Stimulated activated CD4-positive, alpha-beta T cell treated with anti-CD3 and anti-CD28 coated beads, Interleukin-4, amount 100 ng/mL, for 4 hours (primary cell): ENCODE measurements around the gene ZBBX.
"Not testable (repeated sequence)": the region's sequence is repeated elsewhere in the genome, so short reads cannot be mapped to it uniquely, and the experiment has no call there.

Source experiments
- DNase-seq, 2 experiments: peaks; one replicate each; pipeline ENCODE4 v3.0.0-alpha.2; 2020

ZBBX gene, protein sequence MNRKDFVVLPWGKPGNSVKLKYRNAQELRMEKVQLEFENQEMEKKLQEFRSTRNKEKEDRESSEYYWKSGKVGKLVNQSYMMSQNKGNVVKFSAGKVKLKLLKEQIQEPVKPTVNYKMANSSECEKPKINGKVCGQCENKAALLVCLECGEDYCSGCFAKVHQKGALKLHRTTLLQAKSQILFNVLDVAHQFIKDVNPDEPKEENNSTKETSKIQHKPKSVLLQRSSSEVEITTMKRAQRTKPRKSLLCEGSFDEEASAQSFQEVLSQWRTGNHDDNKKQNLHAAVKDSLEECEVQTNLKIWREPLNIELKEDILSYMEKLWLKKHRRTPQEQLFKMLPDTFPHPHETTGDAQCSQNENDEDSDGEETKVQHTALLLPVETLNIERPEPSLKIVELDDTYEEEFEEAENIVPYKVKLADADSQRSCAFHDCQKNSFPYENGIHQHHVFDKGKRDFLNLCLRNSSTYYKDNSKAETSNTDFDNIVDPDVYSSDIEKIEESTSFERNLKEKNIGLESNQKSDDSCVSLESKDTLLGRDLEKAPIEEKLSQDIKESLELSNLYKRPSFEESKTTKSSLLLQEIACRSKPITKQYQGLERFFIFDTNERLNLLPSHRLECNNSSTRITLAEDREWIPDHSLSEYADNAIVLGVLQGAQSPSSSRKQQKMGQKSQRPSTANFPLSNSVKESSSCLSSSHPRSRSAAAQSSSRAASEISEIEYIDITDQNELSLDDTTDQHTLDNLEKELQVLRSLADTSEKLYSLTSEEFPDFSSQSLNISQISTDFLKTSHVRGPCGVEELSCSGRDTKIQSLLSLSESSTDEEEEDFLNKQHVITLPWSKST

DNA sequence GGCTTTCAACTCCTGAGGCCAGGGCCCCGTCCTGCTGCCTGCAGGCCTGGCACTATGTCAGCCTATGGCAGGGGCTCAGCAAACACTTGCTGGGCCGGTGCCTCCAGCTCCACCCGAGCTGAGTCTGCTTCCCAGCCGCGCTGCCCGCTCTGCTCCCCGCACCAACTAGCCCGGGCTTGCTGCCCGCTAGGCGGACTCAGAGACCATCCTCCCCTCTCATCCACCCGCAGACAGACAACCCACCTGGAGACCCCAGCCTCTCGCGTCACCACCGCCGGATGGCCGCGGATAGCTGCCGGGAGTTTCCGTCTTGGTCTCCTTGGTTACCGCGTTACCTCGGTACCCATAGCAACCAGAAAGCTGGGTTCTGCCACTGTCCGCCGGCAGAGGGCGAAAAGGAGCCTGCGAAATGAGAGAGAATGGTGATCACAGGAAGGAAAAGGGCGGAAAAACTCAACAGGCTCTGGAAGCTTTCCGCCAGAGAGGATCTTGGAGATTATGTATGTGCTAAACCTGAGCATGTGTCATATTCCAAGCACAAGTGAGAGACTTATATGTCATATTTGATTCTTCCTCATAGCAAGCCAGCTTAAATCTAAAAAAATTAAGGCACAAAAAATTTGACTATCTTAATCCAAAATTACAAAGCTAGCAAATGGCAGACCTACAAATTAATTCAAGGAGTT lies at the start of gene ZBBX:
Gene ZBBX (minus strand): TSS at position 294 of the 686 bp plus-strand sequence. CDS start 7,396 bp downstream, outside the sequence.
- peak; percentile 74 to 75 for DNase-seq

DNA sequence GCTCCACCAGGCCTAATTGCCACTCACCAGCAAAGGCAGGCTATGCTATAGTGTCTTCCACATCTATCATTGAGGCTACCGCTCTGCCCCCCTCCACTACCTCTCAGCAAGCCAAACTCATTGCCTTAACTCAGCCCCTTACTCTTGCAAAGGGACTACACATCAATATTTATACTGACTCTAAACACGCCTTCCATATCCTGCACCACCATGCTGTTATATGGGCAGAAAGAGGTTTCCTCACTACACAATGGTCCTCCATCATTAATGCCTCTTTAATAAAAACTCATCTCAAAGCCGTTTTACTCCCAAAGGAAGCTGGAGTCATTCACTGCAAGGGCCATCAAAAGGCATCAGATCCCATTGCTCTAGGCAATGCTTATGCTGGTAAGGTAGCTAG lies 46.9 kb upstream of the ZBBX start:
- DNase-seq, result not testable (repeated sequence)

DNA sequence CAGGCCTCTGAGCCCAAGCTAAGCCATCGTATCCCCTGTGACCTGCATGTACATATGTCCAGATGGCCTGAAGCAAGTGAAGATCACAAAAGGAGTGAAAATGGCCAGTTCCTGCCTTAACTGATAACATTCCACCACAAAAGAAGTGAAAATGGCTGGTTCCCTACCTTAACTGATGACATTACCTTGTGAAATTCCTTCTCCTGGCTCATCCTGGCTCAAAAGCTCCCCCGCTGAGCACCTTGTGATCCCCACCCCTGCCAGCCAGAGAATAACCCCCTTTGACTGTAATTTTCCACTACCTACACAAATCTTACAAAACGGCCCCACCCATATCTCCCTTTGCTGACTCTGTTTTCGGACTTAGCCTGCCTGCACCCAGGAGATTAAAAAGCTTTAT lies 42.3 kb upstream of the ZBBX start:
- not testable (repeated sequence) for DNase-seq

DNA sequence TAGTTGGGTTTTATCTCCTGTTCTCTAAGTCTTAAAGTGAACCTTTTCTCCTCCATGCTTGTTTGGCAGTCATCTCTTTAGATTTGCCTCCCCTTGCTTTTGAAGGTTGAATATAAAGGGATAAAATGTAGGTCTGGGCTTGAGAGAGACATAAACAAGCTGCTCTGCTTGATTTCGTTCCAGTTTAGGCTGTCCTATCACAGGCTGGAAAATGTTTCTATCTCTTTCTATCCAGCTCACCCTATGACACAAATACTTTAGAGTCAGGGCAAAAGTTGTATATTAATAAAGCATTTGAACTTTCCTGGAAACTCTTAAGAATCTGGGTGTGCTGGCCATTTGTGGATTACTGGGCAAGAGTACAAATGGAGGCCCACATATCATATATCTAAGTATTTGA lies 29.5 kb upstream of the ZBBX start:
- DNase-seq, result no peak

DNA sequence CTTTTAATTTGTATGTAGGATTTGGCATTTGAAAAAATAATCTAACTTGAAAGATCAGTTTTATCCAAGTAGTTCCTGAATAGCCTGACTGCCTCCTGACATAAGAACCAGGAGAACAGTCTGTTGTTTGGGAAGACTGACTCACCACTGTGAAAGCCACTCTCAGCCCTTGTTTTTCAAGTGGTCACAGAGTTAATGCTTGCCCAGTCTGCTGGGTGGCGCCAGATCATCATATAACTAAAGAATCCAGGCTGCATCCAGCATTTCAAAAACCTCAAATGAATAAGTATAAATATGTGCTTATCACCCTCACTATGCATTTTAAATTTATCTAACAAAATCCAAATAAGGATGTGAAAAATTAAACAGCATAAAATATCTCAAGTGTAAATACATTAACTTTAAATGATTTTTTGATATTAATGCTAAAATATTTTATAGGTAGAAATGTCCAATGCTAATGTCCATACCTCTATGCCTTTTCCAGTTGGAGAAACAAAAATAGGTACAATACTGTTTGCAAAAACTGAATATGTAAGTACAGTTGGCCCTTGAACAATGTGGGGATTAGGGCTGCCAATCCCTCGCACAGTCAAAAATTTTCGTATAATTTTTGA lies 26.9 kb upstream of the ZBBX start:
- DNase-seq, result no peak

DNA sequence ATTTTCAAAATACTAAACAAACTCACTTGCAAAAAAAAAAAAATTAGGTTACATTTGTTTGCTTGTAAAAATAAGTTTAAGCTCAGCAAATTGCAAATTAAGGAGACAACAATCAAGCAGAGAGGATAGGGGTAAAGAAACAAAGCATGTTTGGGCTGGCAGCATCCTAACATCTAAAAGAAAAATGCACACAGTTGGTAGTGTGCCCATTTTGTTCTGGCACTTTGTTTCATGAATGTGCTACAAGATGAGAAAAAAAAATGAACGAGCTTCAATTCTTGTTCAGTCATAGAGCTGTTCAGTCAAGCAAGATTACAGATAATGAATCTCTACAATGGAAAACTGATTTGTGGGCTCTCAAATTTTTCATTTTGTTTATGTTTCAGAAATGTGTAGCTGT lies 17.7 kb upstream of the ZBBX start:
- no peak for DNase-seq

DNA sequence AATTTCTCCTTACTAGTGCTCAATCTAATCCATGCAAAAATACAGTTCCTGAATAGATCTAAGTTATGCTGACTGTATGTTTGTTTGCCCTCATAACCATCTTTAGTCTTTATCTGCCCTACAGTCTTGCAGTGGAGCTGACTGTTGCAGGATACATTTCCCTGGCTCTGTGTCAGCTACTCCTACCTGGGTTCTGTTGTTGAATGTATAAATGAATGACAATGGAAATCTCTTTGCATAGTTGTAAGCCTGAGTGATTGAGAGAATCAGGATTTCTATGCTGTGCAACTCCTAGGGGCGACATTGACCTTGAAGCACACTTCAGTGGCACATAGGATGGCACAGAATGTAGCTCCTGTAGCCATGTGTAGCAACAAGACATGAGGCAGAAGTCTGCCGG lies 16.0 kb upstream of the ZBBX start:
- no peak for DNase-seq

DNA sequence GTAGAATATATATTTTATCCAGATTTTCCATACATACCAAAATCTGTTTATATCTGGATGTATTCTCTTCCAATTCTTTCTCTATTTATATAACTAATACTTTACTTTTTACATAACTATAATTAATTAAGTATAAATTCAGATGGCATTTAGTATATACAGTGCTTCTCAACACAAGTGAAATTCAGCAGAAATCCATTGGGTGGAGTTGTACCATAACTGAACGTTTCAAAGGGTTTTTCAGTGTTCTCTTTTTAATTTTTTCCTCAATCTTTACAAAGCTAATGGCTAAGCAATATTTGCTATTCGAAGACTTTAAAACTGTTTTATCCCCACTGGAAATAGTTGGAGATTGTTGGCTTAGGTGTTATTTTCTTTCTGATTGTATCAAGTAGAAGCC lies 13.9 kb upstream of the ZBBX start:
- DNase-seq, result no peak

DNA sequence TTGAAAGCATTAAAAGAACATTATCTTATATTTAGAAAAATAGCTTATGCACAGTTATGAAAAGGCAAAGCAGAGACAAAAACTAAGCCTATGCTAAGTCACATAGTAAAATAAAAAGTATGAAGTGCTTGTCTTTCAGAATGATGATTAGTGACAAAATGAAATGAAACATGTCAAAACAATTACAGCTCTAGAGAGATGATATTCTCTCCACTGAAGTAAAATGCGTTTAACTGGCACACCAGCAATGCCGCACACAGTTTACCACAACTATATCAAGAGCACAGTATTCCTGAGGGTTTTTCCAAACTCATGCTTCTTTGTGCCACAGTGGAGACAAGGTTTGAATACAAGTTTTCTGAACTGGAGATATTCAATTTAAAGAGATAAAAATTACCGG lies 2.1 kb upstream of the ZBBX start:
- DNase-seq, result no peak

DNA sequence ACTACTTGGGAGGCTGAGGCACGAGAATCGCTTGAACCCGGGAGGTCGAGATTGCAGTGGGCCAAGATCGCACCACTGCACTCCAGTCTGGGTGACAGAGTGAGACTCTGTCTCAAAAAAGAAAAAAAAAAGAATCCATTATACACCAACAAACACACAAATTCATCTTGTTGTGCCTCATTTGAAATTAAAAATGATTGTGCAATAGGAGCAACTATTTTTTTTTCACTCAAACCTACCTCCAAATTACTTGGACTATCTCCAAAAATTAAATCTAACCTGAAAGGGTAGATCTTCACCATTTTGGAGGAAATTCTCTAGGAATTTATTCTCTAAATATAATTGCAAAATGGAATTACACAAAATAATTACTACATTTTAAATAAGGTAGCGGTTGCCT lies 4.6 kb downstream of the ZBBX start:
- no peak for DNase-seq

DNA sequence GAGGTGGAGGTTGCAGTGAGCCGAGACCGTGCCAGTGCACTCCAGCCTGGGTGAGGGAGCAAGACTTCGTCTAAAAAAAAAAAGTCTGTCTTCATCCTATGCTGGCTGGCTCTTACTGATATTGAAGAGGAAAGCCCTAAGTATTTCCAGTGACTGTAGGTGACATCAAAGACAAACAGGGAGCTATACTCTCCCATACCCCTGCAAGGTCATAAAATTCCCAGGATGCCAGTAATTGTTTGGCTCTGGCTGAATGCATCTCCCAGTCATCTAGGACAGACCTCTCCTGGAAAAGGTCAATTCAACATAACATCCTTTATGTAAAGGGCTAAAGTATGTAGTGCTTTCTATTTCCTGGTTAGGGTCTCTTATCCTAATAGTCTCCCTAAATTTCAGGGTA lies 8.0 kb downstream of the ZBBX start:
- no peak for DNase-seq

DNA sequence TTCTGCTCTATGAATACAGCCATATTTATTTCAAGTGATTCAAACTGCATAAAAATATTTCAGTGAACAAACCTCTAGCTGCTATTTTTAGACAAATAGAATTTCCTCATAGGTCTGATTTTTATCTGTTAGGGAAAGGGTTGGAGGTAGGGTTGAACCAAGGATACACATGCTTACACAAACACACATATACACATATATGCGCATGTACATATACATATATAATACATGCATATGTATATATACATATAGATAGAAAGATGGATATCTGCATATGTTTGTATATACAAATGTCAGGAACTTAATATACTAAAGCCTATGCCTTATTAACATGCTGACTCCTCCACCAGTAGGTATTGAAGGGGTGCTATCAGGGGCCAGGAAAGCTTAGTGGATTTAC lies 18.1 kb downstream of the ZBBX start:
- DNase-seq, result no peak

DNA sequence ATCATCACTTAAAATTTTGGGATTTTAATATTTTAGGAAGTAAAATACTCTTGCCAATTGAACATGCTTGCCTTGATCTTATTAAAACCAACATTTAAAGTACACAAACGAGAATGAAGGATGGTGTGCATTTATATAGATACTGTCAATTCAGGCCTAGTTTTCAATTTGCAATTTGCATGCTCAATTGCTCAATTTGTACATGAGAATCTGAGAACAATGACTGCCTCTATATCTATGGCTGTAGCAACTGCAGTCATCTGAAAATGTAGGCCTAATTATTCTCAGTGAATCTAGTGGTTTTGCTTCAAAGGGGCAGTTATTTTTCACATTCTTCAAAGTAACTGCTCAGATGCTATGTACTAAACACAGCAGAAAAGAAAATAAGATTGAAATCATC lies 18.8 kb downstream of the ZBBX start:
- no peak for DNase-seq

DNA sequence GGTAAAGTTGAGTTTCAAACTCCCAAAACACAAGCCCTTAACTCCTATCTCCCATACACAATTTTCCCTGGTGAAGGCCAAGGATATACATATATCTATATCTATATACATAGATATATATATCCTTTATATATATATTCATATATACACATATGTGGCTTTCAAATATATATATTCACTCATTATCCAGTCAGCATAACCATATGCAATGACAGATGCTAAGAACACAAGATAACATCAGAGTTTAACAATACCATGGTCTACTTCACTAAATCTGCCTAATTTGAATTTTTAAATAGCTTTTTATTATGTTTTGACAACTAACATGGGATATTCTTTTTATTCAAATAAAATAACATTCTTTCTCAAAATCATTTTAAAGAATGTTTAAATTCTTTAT lies 24.7 kb downstream of the ZBBX start:
- DNase-seq, result no peak

DNA sequence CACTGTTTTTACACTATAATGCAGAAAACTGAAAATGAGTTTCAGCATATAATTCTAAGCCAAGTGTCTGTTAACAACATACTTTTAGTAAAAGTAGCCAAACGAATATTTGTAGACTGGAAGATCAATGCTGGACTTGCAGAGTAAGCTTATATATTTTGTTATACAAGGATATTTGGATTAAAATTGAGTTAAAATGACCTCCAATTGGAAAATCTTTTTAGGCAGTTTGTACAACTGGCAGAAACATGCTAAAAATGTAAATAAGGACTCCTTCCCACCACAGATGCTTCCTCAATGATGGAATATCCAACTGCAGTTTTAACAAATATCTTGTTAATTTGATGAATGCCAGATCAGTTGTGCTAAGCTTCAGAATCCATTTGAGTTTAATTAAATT lies 25.3 kb downstream of the ZBBX start:
- no peak for DNase-seq

DNA sequence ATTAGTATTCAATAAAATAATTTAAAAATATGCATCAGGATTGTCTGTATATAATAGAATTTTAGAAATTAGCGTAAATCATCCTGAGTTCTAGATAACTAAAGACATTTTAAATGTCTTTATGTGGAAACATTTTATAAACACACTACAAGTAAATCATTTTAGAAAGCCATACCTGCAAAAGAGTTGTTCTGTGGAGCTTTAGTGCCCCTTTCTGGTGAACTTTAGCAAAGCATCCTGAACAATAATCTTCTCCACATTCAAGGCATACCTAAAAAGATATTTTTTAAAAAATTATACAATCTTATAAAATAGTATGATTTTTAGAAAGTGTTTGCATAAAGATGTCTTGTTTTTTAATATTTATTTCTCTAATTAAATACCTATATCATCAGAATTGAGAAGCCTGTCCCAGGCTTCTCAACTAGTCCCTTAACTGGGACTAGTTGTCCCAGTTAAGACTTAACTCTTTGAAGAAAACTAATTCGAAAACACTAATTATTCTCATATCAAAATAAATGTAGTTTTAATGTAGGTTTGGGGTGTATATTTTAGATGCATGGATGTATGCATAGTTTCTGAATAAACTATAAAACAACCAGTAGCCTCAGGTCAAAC lies 29.7 kb downstream of the ZBBX start:
- no peak for DNase-seq

DNA sequence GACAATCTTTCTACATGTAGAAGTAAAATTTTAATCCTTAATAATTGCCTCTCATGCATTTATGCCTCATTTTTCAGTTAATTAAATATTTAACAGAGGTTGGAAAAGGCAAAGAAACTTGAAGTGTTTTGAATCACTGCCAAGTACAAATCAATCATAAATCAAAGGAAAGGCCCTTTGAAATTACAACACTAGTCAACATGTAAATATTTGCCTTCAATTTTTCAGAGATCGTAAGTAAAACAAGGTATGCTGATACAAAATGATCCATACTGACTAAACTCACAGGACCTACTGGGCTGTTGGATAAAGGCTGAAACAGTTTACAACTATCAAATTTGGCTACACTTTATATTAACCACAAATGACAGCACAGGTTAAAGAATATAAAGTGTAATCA lies 33.9 kb downstream of the ZBBX start:
- no peak for DNase-seq

DNA sequence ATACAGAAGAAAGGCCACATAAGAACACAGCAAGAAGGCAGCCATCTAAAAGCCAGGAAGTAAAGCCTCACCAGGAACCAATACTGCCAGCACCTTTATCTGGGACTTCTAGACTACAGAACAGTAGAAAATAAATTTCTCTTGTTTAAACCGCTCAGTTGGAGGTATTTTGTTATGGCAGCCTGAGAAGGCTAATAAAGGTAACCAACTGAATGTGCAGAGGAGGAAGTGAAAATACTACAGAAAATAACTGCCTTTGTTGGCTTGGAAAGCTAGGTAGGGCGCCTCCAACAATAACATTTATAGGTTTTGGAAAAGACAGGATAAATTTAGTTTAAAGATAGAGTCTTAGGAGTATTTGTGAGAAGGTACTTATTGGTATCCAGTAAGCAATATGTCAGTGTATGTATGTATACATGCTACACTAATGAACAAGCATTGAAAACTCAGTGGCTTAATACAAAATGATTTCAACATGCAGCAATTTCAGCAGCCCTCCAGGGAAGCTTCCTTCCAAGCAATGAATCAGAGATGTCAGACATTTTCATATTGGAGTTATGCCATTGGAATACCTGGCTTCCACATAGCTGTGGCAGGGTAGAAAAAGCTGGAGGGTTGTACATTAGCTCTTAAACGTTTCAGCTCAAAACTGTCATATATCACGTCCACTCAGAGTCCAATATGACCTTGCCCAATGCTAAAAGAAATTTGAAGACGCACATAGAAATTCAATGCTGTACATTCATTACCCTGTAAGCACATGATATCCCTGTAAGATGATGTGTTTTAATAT lies 48.9 kb downstream of the ZBBX start:
- DNase-seq, result no peak

DNA sequence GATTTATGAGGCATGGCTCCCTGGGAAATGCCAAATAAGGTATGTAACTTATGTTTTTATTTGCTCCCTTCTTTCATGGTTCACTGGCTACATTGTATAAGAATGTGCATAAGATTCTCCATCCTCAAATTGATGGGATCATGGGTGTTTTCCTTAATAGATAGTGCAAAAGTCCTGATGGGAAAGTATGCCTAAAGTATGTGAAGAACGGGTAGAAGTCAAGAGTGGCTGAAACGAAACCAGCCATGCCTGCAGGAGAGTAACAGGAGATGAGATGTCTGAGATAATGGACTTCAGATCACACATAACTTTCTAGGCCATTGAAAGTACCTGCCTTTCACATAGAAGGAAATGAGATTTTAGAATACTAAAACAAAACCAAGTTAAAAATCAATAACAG lies 56.5 kb downstream of the ZBBX start:
- no peak for DNase-seq

DNA sequence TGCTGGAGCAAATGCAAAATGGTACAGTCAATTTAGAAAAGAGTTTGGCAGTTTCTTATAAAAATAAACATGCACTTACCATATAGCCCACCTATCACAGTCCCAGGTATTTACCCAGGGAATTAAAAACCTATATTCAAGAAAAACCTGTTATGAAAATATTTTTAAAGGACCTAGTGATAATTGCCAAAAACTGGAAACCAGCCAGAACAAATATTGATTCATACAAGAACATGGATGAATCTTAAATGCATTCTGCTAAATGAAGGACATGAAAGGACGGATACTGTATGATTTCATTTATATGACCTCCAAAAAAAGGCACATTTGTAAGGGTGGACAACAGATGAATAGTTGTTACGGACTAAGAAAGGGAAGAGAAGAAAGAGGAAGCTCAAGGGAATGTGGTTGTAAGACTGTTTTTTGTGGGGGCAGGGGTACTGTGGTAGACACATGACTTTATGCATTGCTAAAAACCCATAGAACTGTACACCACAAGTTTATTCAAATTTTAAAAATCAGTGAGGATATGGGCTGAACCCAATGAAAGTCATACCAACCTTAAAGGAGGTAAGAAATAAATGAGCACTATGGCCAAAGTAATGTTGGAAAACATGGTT lies 61.0 kb downstream of the ZBBX start:
- no peak for DNase-seq

DNA sequence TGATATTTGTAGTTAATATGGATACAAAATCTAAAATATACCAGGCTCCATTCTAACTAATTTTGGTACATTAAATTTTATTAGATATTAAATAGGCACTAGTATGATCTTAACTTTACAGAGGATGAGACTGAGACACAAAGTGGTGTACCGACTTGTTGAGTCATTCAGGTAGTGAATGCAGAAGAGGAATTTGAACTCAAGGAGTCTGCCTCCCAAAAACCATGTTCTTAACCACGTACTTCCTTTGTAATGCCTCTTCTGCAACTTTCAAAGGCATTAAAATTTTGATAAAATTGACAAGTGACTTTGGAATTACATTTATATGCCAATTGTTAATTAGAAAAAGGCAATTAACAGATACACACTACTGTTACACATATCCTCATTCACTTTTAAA lies 61.8 kb downstream of the ZBBX start:
- DNase-seq, result no peak
